Nephron (organoid): ENCODE data around the gene ACKR2.

Experiments
- H3K27ac Mint-ChIP-seq, 3 experiments: 2 replicates each; pipeline ENCODE4 v1.8.0; 2020; ENCODE audit warnings: mixed read lengths in 3 of 3, mild to moderate bottlenecking in 2 of 3, moderate library complexity in 1 of 3
- H3K27me3 Mint-ChIP-seq: 2 replicates; pipeline ENCODE4 v1.8.0; 2021; ENCODE audit warnings: low read depth, mild to moderate bottlenecking, moderate library complexity, mixed read lengths
- H3K36me3 Mint-ChIP-seq: 2 replicates; pipeline ENCODE4 v1.8.0; 2020; ENCODE audit warnings: low read depth, mixed read lengths
- H3K4me1 Mint-ChIP-seq: 2 replicates; pipeline ENCODE4 v1.8.0; 2020; ENCODE audit warnings: mixed read lengths
- H3K4me3 Mint-ChIP-seq, 3 experiments: 2 replicates each; pipeline ENCODE4 v1.8.0; 2020; ENCODE audit warnings: mild to moderate bottlenecking in 3 of 3, mixed read lengths in 3 of 3, moderate library complexity in 2 of 3
- H3K9me3 Mint-ChIP-seq: 2 replicates; pipeline ENCODE4 v1.8.0; 2020; ENCODE audit warnings: mixed read lengths
- TF ChIP-seq, protein P1 (sequence below), 3 experiments: fragments of 200-600 bp; sonication (generic); IDR thresholded peaks; one replicate each; pipeline ENCODE4 v1.5.0; 2021; ENCODE audit warnings: antibody characterized with exemption in 3 of 3; ENCODE audit not compliant: unreplicated experiment in 3 of 3

ACKR2 gene

DNA sequence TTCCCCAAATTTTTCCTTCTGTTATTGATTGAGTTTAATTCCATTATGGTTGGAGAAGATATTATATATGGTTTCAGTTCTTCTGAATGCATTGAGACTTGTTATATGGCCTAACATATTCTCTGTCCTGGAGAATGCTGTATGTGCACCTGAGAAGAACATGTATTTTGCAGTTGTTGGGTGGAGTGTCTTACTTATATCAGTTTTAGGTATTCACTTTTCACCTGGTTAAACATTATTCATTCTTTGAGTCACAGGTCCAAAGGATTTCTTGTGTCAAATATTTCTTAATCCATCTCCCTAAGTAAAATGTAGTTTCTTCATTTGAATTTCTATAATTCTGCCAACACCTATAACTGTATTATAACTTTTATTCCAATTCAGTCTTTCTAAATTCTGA lies 17.8 kb downstream of the ACKR2 start:
- H3K27ac Mint-ChIP-seq: no peak overlapping the region
- peaks cover 7% of the 10 kb centered on the region for H3K27me3 Mint-ChIP-seq
- TF ChIP-seq, protein P1, sequence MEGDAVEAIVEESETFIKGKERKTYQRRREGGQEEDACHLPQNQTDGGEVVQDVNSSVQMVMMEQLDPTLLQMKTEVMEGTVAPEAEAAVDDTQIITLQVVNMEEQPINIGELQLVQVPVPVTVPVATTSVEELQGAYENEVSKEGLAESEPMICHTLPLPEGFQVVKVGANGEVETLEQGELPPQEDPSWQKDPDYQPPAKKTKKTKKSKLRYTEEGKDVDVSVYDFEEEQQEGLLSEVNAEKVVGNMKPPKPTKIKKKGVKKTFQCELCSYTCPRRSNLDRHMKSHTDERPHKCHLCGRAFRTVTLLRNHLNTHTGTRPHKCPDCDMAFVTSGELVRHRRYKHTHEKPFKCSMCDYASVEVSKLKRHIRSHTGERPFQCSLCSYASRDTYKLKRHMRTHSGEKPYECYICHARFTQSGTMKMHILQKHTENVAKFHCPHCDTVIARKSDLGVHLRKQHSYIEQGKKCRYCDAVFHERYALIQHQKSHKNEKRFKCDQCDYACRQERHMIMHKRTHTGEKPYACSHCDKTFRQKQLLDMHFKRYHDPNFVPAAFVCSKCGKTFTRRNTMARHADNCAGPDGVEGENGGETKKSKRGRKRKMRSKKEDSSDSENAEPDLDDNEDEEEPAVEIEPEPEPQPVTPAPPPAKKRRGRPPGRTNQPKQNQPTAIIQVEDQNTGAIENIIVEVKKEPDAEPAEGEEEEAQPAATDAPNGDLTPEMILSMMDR (IDR thresholded peaks at IDR 0.05; ENCODE audit: unreplicated experiment in 3 of 3): no peak
- no peaks in the 10 kb centered on the region for H3K9me3 Mint-ChIP-seq
- H3K4me1 Mint-ChIP-seq: peaks cover 4% of the 10 kb centered on the region
- H3K4me3 Mint-ChIP-seq: no peak overlapping the region
- H3K36me3 Mint-ChIP-seq: no peaks in the 10 kb centered on the region

DNA sequence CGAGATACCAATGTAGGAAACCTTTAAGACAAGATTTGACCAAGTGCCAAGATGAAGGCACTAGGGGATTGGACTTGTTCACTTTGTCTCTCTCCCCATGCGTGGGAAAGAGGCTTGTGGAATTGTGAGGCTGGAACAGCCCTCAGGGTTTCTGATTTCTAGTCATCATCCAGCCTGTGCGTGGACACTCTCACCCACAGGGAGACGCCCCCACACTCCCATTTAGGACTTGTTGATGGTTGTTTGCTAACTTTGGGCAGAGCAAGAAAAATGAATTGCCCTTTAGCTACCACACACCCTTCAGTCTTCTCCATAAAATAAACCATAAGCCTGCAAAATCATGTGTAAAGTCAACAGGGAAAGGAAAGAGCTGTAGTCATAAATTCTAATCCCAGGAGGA lies 18.4 kb downstream of the ACKR2 start:
- Mint-ChIP-seq H3K36me3 (no peaks in the 10 kb centered on the region), H3K9me3 (no peaks in the 10 kb centered on the region), H3K4me3 (no peak overlapping the region), H3K27me3 (peaks cover 7% of the 10 kb centered on the region), H3K4me1 (peaks cover 4% of the 10 kb centered on the region), H3K27ac (no peak overlapping the region)
- TF ChIP-seq, protein P1 (IDR thresholded peaks at IDR 0.05; ENCODE audit: unreplicated experiment in 3 of 3): no peak

DNA sequence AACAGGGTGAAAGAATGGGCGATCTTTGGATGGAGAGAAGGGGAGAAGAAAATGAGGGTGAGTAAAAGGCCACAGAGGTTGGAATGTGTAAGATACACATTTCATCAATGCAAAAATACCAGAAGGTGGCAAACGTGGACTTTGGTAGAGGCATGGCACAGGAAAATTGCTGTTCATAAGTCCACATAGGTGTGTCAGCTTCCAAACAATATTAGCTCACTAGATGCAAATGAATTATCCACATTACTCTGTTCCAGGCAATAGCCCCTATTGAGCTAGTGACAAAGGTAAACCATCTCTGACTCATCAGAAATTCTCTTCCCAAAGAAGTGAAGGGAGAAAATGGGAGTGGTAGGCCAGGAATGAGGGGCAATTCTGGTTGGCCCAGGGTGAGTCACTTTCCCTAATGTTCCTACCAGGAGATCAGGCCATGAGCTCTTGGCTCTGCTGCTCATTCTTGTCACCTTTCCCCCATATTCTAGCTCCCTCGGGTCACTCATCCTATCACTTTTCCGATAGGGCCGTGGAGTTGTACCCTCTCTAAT lies 19.9 kb downstream of the ACKR2 start:
- no peaks in the 10 kb centered on the region for H3K36me3 Mint-ChIP-seq
- H3K27ac Mint-ChIP-seq: no peak overlapping the region
- H3K9me3 Mint-ChIP-seq: no peaks in the 10 kb centered on the region
- H3K27me3 Mint-ChIP-seq: peaks cover 7% of the 10 kb centered on the region
- peaks cover 4% of the 10 kb centered on the region for H3K4me1 Mint-ChIP-seq
- no peak overlapping the region for H3K4me3 Mint-ChIP-seq
- TF ChIP-seq, protein P1 (IDR thresholded peaks at IDR 0.05; ENCODE audit: unreplicated experiment in 3 of 3): no peak

DNA sequence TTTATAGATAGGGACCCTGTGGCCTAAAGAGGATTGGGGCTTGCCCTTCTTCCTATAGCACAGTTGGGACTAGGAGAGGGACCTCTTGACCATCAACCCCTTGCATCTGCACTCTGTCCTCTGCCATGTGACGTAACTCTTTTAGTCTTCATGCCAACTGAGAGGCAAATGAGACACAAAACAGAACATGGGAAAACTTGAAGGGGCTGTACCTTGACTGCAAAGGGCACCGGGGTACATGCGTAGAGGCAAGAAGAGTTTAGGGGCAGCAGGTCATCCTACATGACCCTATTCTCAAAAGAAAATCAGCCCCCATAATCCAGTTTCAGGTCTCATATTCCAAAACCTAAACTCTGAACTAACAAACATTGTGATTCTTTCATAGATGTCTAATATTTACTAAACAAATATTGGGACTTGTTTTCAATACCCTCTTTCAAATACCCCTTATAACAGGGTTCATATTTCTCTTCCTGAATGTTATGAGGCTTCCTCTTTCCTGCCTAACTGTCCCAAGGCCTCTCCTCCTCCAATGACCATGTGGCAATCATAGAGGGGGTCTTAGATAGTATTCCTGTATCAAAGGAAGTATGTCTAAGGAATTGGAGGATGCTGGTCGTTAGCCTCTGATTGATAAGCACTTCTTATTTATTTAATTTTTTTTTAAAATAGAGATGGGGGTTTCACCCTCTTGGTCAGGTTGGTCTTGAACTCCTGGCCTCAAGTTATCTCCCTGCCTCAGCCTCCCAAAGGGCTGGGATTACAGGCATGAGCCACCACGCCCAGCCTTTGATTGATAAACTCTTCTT lies 20.6 kb downstream of the ACKR2 start:
- Mint-ChIP-seq H3K4me1 (peaks cover 4% of the 10 kb centered on the region), H3K27me3 (peaks cover 7% of the 10 kb centered on the region), H3K36me3 (no peaks in the 10 kb centered on the region), H3K9me3 (no peaks in the 10 kb centered on the region), H3K4me3 (no peak overlapping the region), H3K27ac (no peak overlapping the region)
- TF ChIP-seq, protein P1 (IDR thresholded peaks at IDR 0.05; ENCODE audit: unreplicated experiment in 3 of 3): no peak

DNA sequence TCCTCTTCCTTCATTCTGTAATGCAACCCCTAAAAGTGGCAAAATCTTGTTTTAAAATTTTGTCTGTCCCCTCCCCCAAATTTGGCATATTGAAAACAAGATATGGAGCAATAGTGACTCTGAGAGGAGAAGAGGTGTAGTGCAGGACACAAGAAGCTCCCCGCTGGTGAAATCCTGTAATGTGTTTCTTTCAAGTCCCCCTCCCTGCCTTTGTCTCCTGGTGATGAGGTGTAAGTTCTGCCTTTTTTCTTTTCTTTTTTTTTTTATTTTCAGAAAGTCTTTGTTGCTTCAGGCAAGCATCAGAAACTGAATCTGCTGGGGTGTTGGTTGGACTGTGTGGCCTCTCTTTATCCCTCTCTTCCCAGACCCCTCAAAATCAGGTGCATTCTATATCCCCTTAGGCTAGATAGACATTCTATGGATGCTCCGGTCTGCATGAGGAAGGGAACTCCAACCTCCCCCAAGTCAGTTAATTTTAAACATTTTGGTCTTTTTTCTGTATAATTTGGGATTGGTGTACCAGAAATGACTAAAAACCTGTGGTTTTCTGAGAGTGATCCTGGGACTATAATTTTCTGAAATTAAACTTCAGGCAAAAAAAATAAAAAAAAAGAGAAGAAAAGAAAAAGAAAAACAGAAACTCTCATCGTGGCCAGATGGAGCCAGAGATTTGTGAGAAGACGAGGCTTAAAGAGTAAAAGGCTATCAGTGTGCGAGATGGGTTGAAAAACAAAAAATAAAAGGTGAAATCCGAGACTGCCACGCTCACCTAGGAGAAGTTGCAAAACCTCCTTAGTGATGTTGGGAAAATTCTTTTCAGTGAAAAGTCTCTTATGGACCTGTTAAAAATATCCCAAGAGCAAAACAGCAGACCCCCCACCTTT lies 21.4 kb downstream of the ACKR2 start:
- H3K27me3 Mint-ChIP-seq: peaks cover 13% of the 10 kb centered on the region
- no peak overlapping the region for H3K27ac Mint-ChIP-seq
- no peaks in the 10 kb centered on the region for H3K36me3 Mint-ChIP-seq
- TF ChIP-seq, protein P1 (IDR thresholded peaks at IDR 0.05; ENCODE audit: unreplicated experiment in 3 of 3): peak; percentile 51 to 57 (median 53)
- H3K4me3 Mint-ChIP-seq: no peak overlapping the region
- H3K9me3 Mint-ChIP-seq: no peaks in the 10 kb centered on the region
- H3K4me1 Mint-ChIP-seq: peaks cover 4% of the 10 kb centered on the region
